Neural cell (in vitro differentiated cells): ENCODE measurements around the gene TIGD7. TPM values are rescaled to one million over a fixed set of nuclear protein-coding genes. Genes with fewer than 3 reads are reported as not detected.

Experiments
- H2AFZ ChIP-seq: fragments of 200-600, 300-800 bp; sonication (generic), shearing (Covaris generic); 2 replicates; pipeline ENCODE4 v1.6.0; 2014; ENCODE audit warnings: low read depth, mild to moderate bottlenecking, antibody characterized with exemption, low read length, moderate library complexity
- H3F3A ChIP-seq: fragments of 200-600 bp; shearing (Covaris generic); 2 replicates; pipeline ENCODE4 v1.6.1; 2016; ENCODE audit warnings: mild to moderate bottlenecking, moderate library complexity, mixed read lengths, antibody characterized with exemption, low read length; ENCODE audit not compliant: insufficient read depth, poor library complexity, severe bottlenecking
- H3K27ac ChIP-seq: fragments of 200-600, 300-800 bp; sonication (generic), shearing (Covaris generic); 2 replicates; pipeline ENCODE4 v1.5.1; 2014; ENCODE audit warnings: mild to moderate bottlenecking, low read length, moderate library complexity
- H3K27me3 ChIP-seq: fragments of 300-800, 200-600 bp; sonication (generic), shearing (Covaris generic); 2 replicates; pipeline ENCODE4 v1.6.0; 2014; ENCODE audit warnings: mild to moderate bottlenecking, low read depth, low read length, moderate library complexity; ENCODE audit not compliant: insufficient read depth
- H3K36me3 ChIP-seq: fragments of 300-800, 200-600 bp; sonication (generic), shearing (Covaris generic); 2 replicates; pipeline ENCODE4 v1.5.1; 2014; ENCODE audit warnings: mild to moderate bottlenecking, antibody characterized with exemption, low read length, moderate library complexity; ENCODE audit not compliant: insufficient read depth
- H3K4me2 ChIP-seq: fragments of 300-800, 200-600 bp; sonication (generic), shearing (Covaris generic); 2 replicates; pipeline ENCODE4 v1.6.0; 2014; ENCODE audit warnings: mild to moderate bottlenecking, low read length
- H3K4me3 ChIP-seq: fragments of 300-800, 200-600 bp; sonication (generic), shearing (Covaris generic); 2 replicates; pipeline ENCODE4 v1.5.1; 2014; ENCODE audit warnings: mild to moderate bottlenecking, low read length, moderate library complexity
- H3K79me2 ChIP-seq: fragments of 200-600 bp; shearing (Covaris generic); replicated peaks from 2 replicates; pipeline ENCODE4 v1.6.0; 2014; ENCODE audit warnings: mild to moderate bottlenecking, low read length, moderate library complexity; ENCODE audit not compliant: insufficient read depth
- H3K9ac ChIP-seq: fragments of 300-800, 200-600 bp; sonication (generic), shearing (Covaris generic); 2 replicates; pipeline ENCODE4 v1.6.1; 2016; ENCODE audit warnings: mild to moderate bottlenecking, low read length, mixed read lengths
- H3K9me2 ChIP-seq: fragments of 200-600 bp; shearing (Covaris generic); 2 replicates; pipeline ENCODE4 v1.6.1; 2016; ENCODE audit warnings: mild to moderate bottlenecking, low read length, mixed read lengths; ENCODE audit not compliant: insufficient read depth
- H3K9me3 ChIP-seq: fragments of 200-600, 300-800 bp; sonication (generic), shearing (Covaris generic); 2 replicates; pipeline ENCODE4 v1.6.1; 2016; ENCODE audit warnings: mild to moderate bottlenecking, mixed run types, low read length, moderate library complexity, mixed read lengths
- H4K20me1 ChIP-seq: fragments of 200-600 bp; shearing (Covaris generic); 2 replicates; pipeline ENCODE4 v1.6.1; 2016; ENCODE audit warnings: mild to moderate bottlenecking, mixed run types; ENCODE audit not compliant: insufficient read depth
- CTCF ChIP-seq: fragments of 450-650 bp; IDR thresholded peaks from 2 replicates; pipeline ENCODE4 v1.5.1; 2014; ENCODE audit warnings: antibody characterized with exemption, mild to moderate bottlenecking, moderate library complexity; ENCODE audit not compliant: poor library complexity, severe bottlenecking
- EP300 ChIP-seq: fragments of 450-650 bp; conservative IDR thresholded peaks from 2 replicates; pipeline ENCODE4 v1.6.1; 2014; ENCODE audit warnings: antibody characterized with exemption, mild to moderate bottlenecking, moderate library complexity; ENCODE audit not compliant: poor library complexity, severe bottlenecking
- EZH2 ChIP-seq: fragments of 200-600, 300-800 bp; shearing (Covaris generic), sonication (generic); IDR thresholded peaks from 2 replicates; pipeline ENCODE4 v1.6.1; 2014; ENCODE audit warnings: antibody characterized with exemption, low read length, borderline replicate concordance, mild to moderate bottlenecking; ENCODE audit not compliant: insufficient read depth, poor library complexity, severe bottlenecking
- MXI1 ChIP-seq: fragments of 450-650 bp; conservative IDR thresholded peaks from 2 replicates; pipeline ENCODE4 v1.6.1; 2014; ENCODE audit warnings: antibody characterized with exemption, mild to moderate bottlenecking; ENCODE audit not compliant: poor library complexity, severe bottlenecking
- POLR2AphosphoS5 ChIP-seq: IDR thresholded peaks from 2 replicates; pipeline ENCODE4 v1.6.1; 2012
- RAD21 ChIP-seq: fragments of 450-650 bp; conservative IDR thresholded peaks from 2 replicates; pipeline ENCODE4 v1.6.1; 2014; ENCODE audit warnings: antibody characterized with exemption, mild to moderate bottlenecking, moderate library complexity
- REST ChIP-seq: IDR thresholded peaks from 2 replicates; pipeline ENCODE4 v1.6.1; 2012; ENCODE audit warnings: borderline replicate concordance
- SMC3 ChIP-seq: fragments of 450-650 bp; conservative IDR thresholded peaks from 2 replicates; pipeline ENCODE4 v1.6.1; 2014; ENCODE audit warnings: antibody characterized with exemption, mild to moderate bottlenecking, moderate library complexity; ENCODE audit not compliant: poor library complexity
- TAF1 ChIP-seq: IDR thresholded peaks from 2 replicates; pipeline ENCODE4 v1.6.1; 2012; ENCODE audit warnings: low read depth
- polyA plus RNA-seq: library from polyadenylated mRNA; depleted of rRNA; stranded (reverse); fragments of >200 nt; gene quantifications from 2 replicates; pipeline ENCODE4 v1.2.3, GENCODE V29; 2014

Gene TIGD7
- polyA plus RNA-seq, 1 donor from 2014 or later, result 25.2 TPM

GRCh38 chr16:3282730-3283542 lies 22.3 kb downstream of the TIGD7 start, which contains the start of gene ZNF263:
ZNF263 (plus strand) TSS chr16:3283491; CDS start chr16:3283819, 328 bp downstream.
- Histone ChIP-seq H3K27me3 (no peaks in the 10 kb centered on the region), H3K9me2 (no peaks in the 10 kb centered on the region), H3K4me2 (peak within 1 kb of the TSS; percentile 98), H3K4me3 (peak within 1 kb of the TSS; percentile 98), H2AFZ (peak within 1 kb of the TSS; percentile 78), H3K36me3 (no peaks in the 10 kb centered on the region), H4K20me1 (no peaks in the 10 kb centered on the region), H3F3A (no peaks in the 10 kb centered on the region), H3K9me3 (no peaks in the 10 kb centered on the region), H3K9ac (peak within 1 kb of the TSS; percentile 90), H3K79me2 (peaks cover 32% of the 10 kb centered on the region), H3K27ac (peak within 1 kb of the TSS; percentile 94)
- TF ChIP-seq REST (peak; percentile 22), RAD21 (peak; percentile 39), MXI1 (peak; percentile 94), POLR2AphosphoS5 (peak; percentile 84), TAF1 (peak; percentile 83), EZH2 (no peak), SMC3 (peak; percentile 52), CTCF (no peak), EP300 (peak; percentile 65)

- no peaks in the 10 kb centered on the region for H3K9me3 ChIP-seq
- peak overlapping the region; percentile 98 for H3K4me3 ChIP-seq
- no peaks in the 10 kb centered on the region for H3K9me2 ChIP-seq
- peaks cover 27% of the 10 kb centered on the region for H3K79me2 ChIP-seq
- no peaks in the 10 kb centered on the region for H4K20me1 ChIP-seq
- H3K27ac ChIP-seq, result peak overlapping the region; percentile 94
- peak overlapping the region; percentile 78 for H2AFZ ChIP-seq
- no peaks in the 10 kb centered on the region for H3K27me3 ChIP-seq
- peak overlapping the region; percentile 98 for H3K4me2 ChIP-seq
- H3K9ac ChIP-seq, result peak overlapping the region; percentile 90
- no peak for TF ChIP-seq EZH2
- TF ChIP-seq POLR2AphosphoS5, result peak; percentile 5
- no peaks in the 10 kb centered on the region for H3F3A ChIP-seq
- no peaks in the 10 kb centered on the region for H3K36me3 ChIP-seq
Measured at GRCh38 chr16:3282103-3282729, 23.0 kb downstream of the TIGD7 start.
